ENCODE results near the gene STK4.
A peak's percentile ranks its signal among the peaks of the same experiment; 100 is the strongest.

The STK4 gene

GRCh38 chr20:44958276-44958675 is 8.0 kb upstream of the STK4 start:
- in situ Hi-C loops (cut with MboI; ENCODE audit: low pct_unique_long_range_greater_than_20kb, low sequenced_read_pairs, unreplicated experiment): no loop called here
- TF ChIP-seq CTCF (IDR thresholded peaks at IDR 0.05; ENCODE audit: extremely low read depth, insufficient read depth, missing control alignments): no peak
- no peak for DNase-seq (ENCODE audit: low spot score)

- in situ Hi-C loops (cut with MboI; ENCODE audit: low pct_unique_long_range_greater_than_20kb, low sequenced_read_pairs, unreplicated experiment): no loop called here
- no peak for TF ChIP-seq CTCF (IDR thresholded peaks at IDR 0.05; ENCODE audit: extremely low read depth, insufficient read depth, missing control alignments)
- DNase-seq (ENCODE audit: low spot score): no peak
Observed at GRCh38 chr20:44959082-44959637, 7.2 kb upstream of the STK4 start.

GRCh38 chr20:44959638-44960102 is 6.6 kb upstream of the STK4 start:
- in situ Hi-C loops (cut with MboI; ENCODE audit: low pct_unique_long_range_greater_than_20kb, low sequenced_read_pairs, unreplicated experiment): no loop called here
- DNase-seq (ENCODE audit: low spot score): peak; percentile 58

GRCh38 chr20:44960103-44960852 is 6.0 kb upstream of the STK4 start, which contains the start of gene TOMM34:
TSS of gene TOMM34 (minus strand) at chr20:44960397. CDS start at chr20:44960333, 64 bp downstream.
- in situ Hi-C loops (cut with MboI; ENCODE audit: low pct_unique_long_range_greater_than_20kb, low sequenced_read_pairs, unreplicated experiment): no loop called here
- peak; percentile 10 for TF ChIP-seq CTCF (IDR thresholded peaks at IDR 0.05; ENCODE audit: extremely low read depth, insufficient read depth, missing control alignments)
- peak; percentile 98 for DNase-seq (ENCODE audit: low spot score)

More at GRCh38 chr20:44959638-44960102, 6.6 kb upstream of the STK4 start:
- TF ChIP-seq CTCF (IDR thresholded peaks at IDR 0.05; ENCODE audit: extremely low read depth, insufficient read depth, missing control alignments): no peak

- no peak for DNase-seq (ENCODE audit: low spot score)
- no peak for TF ChIP-seq CTCF (IDR thresholded peaks at IDR 0.05; ENCODE audit: extremely low read depth, insufficient read depth, missing control alignments)
- in situ Hi-C loops (cut with MboI; ENCODE audit: low pct_unique_long_range_greater_than_20kb, low sequenced_read_pairs, unreplicated experiment): no loop called here
Observed at GRCh38 chr20:44961011-44961869, 5.1 kb upstream of the STK4 start.

GRCh38 chr20:44961870-44962267 is 4.4 kb upstream of the STK4 start:
- TF ChIP-seq CTCF (IDR thresholded peaks at IDR 0.05; ENCODE audit: extremely low read depth, insufficient read depth, missing control alignments): no peak
- in situ Hi-C loops (cut with MboI; ENCODE audit: low pct_unique_long_range_greater_than_20kb, low sequenced_read_pairs, unreplicated experiment): no loop called here
- DNase-seq (ENCODE audit: low spot score): no peak

All from GM13977 (cell line).